ENCODE data around the gene GLT1D1. TPM values are rescaled to one million over a fixed set of nuclear protein-coding genes. Genes with fewer than 3 reads are reported as not detected.

GLT1D1 gene
- total and polyA plus RNA-seq, 8 donors: 1.0 to 17.6 (median 2.6) TPM

DNA sequence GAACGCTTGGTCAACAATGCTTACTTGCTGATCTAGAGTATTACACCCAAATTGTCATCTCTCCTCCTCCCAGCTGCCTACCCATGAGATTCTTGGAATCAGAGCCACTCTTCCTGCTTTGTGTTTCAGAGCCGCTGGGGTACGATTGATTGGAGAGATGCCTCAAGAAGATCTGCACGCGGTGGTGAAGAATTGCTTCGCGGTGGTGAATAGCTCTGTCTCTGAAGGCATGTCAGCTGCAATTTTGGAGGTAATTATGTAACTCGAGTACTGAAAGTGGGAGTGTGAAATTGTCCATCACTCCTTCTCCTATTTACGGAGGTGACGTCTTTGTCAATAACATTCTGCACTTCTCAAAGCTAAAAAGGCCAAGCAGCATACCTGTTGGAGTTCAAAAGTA is 93.9 kb downstream of the GLT1D1 start:
- intact Hi-C loops (cut with DNase I): no loop called here
- Histone ChIP-seq H3K27me3 (no peaks in the 10 kb centered on the region), H3K27ac (no peak overlapping the region), H3K36me3 (peaks cover 0 to 42% of the 10 kb centered on the region in 2 donors), H3K4me3 (no peak overlapping the region), H3K4me1 (no peaks in the 10 kb centered on the region), H3K9me3 (no peaks in the 10 kb centered on the region)
- ATAC-seq (no peak), DNase-seq (no peak)
- TF ChIP-seq, protein P1, sequence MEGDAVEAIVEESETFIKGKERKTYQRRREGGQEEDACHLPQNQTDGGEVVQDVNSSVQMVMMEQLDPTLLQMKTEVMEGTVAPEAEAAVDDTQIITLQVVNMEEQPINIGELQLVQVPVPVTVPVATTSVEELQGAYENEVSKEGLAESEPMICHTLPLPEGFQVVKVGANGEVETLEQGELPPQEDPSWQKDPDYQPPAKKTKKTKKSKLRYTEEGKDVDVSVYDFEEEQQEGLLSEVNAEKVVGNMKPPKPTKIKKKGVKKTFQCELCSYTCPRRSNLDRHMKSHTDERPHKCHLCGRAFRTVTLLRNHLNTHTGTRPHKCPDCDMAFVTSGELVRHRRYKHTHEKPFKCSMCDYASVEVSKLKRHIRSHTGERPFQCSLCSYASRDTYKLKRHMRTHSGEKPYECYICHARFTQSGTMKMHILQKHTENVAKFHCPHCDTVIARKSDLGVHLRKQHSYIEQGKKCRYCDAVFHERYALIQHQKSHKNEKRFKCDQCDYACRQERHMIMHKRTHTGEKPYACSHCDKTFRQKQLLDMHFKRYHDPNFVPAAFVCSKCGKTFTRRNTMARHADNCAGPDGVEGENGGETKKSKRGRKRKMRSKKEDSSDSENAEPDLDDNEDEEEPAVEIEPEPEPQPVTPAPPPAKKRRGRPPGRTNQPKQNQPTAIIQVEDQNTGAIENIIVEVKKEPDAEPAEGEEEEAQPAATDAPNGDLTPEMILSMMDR (IDR thresholded peaks at IDR 0.05): no peak

DNA sequence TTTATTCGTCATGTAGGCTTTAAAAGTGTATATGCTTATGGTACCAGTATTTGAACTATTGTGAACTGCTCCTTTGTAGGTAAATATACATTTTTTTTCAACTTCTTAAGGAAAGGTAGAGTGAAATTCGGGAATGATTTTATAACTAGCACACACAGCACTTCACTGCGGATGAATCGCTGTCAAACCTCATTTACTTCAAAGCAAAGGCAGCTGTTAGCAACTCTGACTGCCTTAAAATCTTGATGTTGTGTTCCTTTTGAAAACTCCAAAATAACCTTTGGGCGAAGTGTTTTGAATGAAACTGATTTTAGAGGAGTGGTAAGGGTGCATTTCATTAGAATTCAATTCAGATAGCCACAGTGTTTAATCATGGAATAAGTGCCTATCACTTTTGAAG is 95.8 kb downstream of the GLT1D1 start:
- ATAC-seq (no peak), DNase-seq (no peak)
- intact Hi-C loops (cut with DNase I): no loop called here
- Histone ChIP-seq H3K4me1 (no peaks in the 10 kb centered on the region), H3K27ac (no peak overlapping the region), H3K36me3 (peaks cover 0 to 42% of the 10 kb centered on the region in 2 donors), H3K4me3 (no peak overlapping the region), H3K9me3 (no peaks in the 10 kb centered on the region), H3K27me3 (no peaks in the 10 kb centered on the region)
- TF ChIP-seq, protein P1 (IDR thresholded peaks at IDR 0.05): no peak

DNA sequence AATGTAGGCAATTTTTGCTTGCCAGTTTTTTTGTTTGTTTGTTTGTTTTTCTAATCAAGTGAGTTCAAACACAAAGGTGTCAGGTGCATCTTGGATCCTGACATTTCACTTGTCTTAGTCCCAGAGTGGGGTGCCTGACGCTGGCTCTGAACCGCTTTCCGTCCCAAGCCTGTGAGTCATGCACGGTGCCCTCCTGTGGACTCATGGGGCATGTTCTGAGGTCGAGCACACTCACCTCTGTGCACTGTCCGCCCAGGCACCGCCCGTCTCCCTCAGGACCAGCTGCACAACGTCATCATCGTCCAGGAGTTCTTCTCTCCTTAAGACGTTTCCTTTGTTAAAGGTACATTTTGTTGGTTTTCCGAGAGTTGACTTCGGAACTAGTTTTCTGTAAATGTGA is 98.2 kb downstream of the GLT1D1 start:
- ATAC-seq: no peak
- TF ChIP-seq, protein P1 (IDR thresholded peaks at IDR 0.05): no peak
- no peaks in the 10 kb centered on the region for H3K9me3 ChIP-seq
- intact Hi-C loops (cut with DNase I): no loop called here
- H3K4me1 ChIP-seq: no peaks in the 10 kb centered on the region
- H3K27me3 ChIP-seq: no peaks in the 10 kb centered on the region
- H3K4me3 ChIP-seq: no peak overlapping the region
- peaks cover 0 to 46% of the 10 kb centered on the region in 2 donors for H3K36me3 ChIP-seq
- DNase-seq: no peak
- no peak overlapping the region for H3K27ac ChIP-seq

DNA sequence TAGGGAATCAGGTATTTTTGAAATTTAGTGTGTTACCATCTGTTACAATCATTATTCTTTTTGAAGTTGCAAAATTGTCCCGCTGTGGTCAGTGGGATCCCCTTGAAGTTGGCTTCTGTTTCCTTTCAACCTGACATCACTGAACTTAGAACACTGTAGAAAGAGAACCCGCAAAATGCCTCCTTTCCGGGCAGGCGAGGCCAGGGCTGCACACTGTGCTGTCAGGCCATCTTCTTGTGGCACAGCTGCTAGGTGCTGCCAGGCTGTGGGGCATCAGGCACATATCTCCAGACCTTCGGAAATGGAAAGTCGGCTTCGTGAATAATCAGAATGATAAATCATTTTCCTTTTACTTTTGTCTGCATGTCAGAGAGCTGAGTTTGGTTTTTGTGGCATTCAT is 103.5 kb downstream of the GLT1D1 start:
- DNase-seq (no peak), ATAC-seq (no peak)
- Histone ChIP-seq H3K36me3 (peaks cover 0 to 34% of the 10 kb centered on the region in 2 donors), H3K27me3 (peaks cover 0 to 18% of the 10 kb centered on the region in 2 donors), H3K9me3 (no peaks in the 10 kb centered on the region), H3K27ac (no peak overlapping the region), H3K4me1 (no peaks in the 10 kb centered on the region), H3K4me3 (no peak overlapping the region)
- intact Hi-C loops (cut with DNase I): no loop called here
- TF ChIP-seq, protein P1 (IDR thresholded peaks at IDR 0.05): no peak

DNA sequence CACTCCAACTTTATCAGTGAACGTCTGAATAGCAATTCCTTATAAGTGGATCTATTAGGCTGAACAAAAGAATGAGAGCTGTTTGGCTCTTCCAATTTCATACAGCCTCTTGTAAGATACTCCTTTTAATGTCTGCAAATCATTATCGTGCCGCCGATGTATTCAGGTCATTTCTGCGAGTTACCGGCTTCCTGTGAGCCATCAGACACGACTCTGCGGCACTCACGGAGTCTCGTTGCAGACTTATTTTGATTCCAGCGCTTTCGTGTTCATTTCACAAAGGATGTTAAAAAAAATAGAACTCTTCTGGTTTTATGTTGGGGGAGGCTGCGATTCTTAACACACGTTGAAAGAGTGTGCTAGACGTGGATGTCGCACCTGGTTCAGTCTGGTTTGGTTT is 106.6 kb downstream of the GLT1D1 start:
- peaks cover 0 to 54% of the 10 kb centered on the region in 2 donors for H3K36me3 ChIP-seq
- DNase-seq: no peak
- no peak overlapping the region for H3K4me3 ChIP-seq
- no peak for ATAC-seq
- intact Hi-C loops (cut with DNase I): no loop called here
- H3K27ac ChIP-seq: no peak overlapping the region
- peaks cover 0 to 5% of the 10 kb centered on the region in 2 donors for H3K9me3 ChIP-seq
- H3K27me3 ChIP-seq: peaks cover 0 to 26% of the 10 kb centered on the region in 2 donors
- no peaks in the 10 kb centered on the region for H3K4me1 ChIP-seq
- TF ChIP-seq, protein P1 (IDR thresholded peaks at IDR 0.05): no peak
